PFSK-1 (cell line): ENCODE measurements around the gene CYP1A1.

Experiments
- FOXP2 ChIP-seq: optimal IDR thresholded peaks from 2 replicates; pipeline ENCODE3; 2011; ENCODE audit warnings: borderline replicate concordance, control low read depth, inconsistent platforms; ENCODE audit not compliant: insufficient read depth; ENCODE audit errors: extremely low read length, extremely low read depth
- POLR2AphosphoS5 ChIP-seq: IDR thresholded peaks from 2 replicates; pipeline ENCODE4 v1.6.1; 2012; ENCODE audit warnings: low read depth, mild to moderate bottlenecking, control low read depth, low read length, moderate library complexity
- REST ChIP-seq, 2 experiments: IDR thresholded peaks; 2 replicates each; pipeline versions ENCODE4 v1.6.1 to v1.8.0; 2011 to 2012; ENCODE audit warnings: low read depth in 2 of 2, low read length in 2 of 2, control low read depth in 1 of 2, inconsistent platforms in 1 of 2, mild to moderate bottlenecking in 1 of 2, moderate library complexity in 1 of 2; ENCODE audit not compliant: insufficient read depth in 1 of 2
- SIN3A ChIP-seq: IDR thresholded peaks from 2 replicates; pipeline ENCODE4 v1.6.1; 2012; ENCODE audit warnings: mild to moderate bottlenecking, low read length, moderate library complexity, borderline replicate concordance; ENCODE audit not compliant: insufficient read depth
- TAF1 ChIP-seq: IDR thresholded peaks from 2 replicates; pipeline ENCODE4 v1.6.1; 2012; ENCODE audit warnings: low read length, control low read depth, borderline replicate concordance; ENCODE audit not compliant: insufficient read depth

- TF ChIP-seq TAF1 (no peak), FOXP2 (no peak), POLR2AphosphoS5 (no peak), REST (IDR thresholded peaks at IDR 0.05; ENCODE audit: insufficient read depth in 1 of 2, low read depth in 2 of 2, low read length in 2 of 2) (no peak), SIN3A (no peak)
Measured at GRCh38 chr15:74692327-74692726, 33.0 kb downstream of the CYP1A1 start.
